ENCODE measurements around the gene STX2.
A peak's percentile ranks its signal among the peaks of the same experiment; 100 is the strongest.

The STX2 gene

GRCh38 chr12:130872179-130873096 is 33.4 kb upstream of the STX2 start:
- peak overlapping the region; percentile 66 for H3K4ac ChIP-seq (ENCODE audit: low read length)
- peak overlapping the region; percentile 99 for H2AK5ac ChIP-seq (ENCODE audit: low read depth, low read length)
- H3K14ac ChIP-seq (ENCODE audit: low read length), result peak overlapping the region; percentile 82
- peak overlapping the region; percentile 75 for H2AFZ ChIP-seq (ENCODE audit: low read length)
- H3K9me3 ChIP-seq (replicated peaks in 1 of 2; ENCODE audit: control insufficient read depth in 2 of 2, insufficient read depth in 1 of 2, low read depth in 1 of 2, low read length in 2 of 2), result no peaks in the 10 kb centered on the region
- H3K23ac ChIP-seq (ENCODE audit: low read depth, low read length, poor library complexity), result peak overlapping the region; percentile 98
- no peak overlapping the region for H4K8ac ChIP-seq (ENCODE audit: low read depth, low read length)
- no peak overlapping the region for H2BK12ac ChIP-seq (ENCODE audit: low read length)
- peaks cover 28 to 50% of the 10 kb centered on the region in 2 donors for H3K36me3 ChIP-seq (replicated peaks in 1 of 2; ENCODE audit: control insufficient read depth in 2 of 2, insufficient read depth in 2 of 2, low read length in 2 of 2)
- no peak overlapping the region for H3K27ac ChIP-seq (replicated peaks; ENCODE audit: low read length)
- H2BK5ac ChIP-seq (ENCODE audit: low read length), result peak overlapping the region; percentile 93
- peak overlapping the region; percentile 68 for H3K4me2 ChIP-seq (ENCODE audit: insufficient read depth, low read length, poor library complexity, severe bottlenecking)
- peak overlapping the region; percentile 98 for H3K18ac ChIP-seq (ENCODE audit: low read length)
- H4K91ac ChIP-seq (ENCODE audit: low read depth, low read length, poor library complexity), result no peak overlapping the region
- no peak overlapping the region for H2BK120ac ChIP-seq (ENCODE audit: low read depth, low read length)
- no CpG with 5 or more reads among the region's 79 CpGs for WGBS, 2 donors (ENCODE audit: extremely low coverage in 2 of 2, insufficient read length in 2 of 2, insufficient replicate concordance in 1 of 2)
- peaks cover 2% of the 10 kb centered on the region for H3K79me1 ChIP-seq (ENCODE audit: low read depth, low read length)
- H3K4me1 ChIP-seq (ENCODE audit: control insufficient read depth in 2 of 2, insufficient read depth in 1 of 2, low read depth in 1 of 2, low read length in 2 of 2), result peaks cover 1 to 14% of the 10 kb centered on the region in 2 donors
- no peak for DNase-seq (ENCODE audit: low spot score)
- no peak overlapping the region for H2BK15ac ChIP-seq (ENCODE audit: low read length)
- peak overlapping the region; percentile 89 for H3K9ac ChIP-seq (ENCODE audit: low read depth, low read length, poor library complexity)
- peak overlapping the region; percentile 70 to 99 for H3K4me3 ChIP-seq (ENCODE audit: low read length in 2 of 2)
- no peaks in the 10 kb centered on the region for H3K27me3 ChIP-seq (ENCODE audit: control insufficient read depth in 3 of 3, insufficient read depth in 3 of 3, low read depth in 1 of 3, low read length in 3 of 3)

DNA sequence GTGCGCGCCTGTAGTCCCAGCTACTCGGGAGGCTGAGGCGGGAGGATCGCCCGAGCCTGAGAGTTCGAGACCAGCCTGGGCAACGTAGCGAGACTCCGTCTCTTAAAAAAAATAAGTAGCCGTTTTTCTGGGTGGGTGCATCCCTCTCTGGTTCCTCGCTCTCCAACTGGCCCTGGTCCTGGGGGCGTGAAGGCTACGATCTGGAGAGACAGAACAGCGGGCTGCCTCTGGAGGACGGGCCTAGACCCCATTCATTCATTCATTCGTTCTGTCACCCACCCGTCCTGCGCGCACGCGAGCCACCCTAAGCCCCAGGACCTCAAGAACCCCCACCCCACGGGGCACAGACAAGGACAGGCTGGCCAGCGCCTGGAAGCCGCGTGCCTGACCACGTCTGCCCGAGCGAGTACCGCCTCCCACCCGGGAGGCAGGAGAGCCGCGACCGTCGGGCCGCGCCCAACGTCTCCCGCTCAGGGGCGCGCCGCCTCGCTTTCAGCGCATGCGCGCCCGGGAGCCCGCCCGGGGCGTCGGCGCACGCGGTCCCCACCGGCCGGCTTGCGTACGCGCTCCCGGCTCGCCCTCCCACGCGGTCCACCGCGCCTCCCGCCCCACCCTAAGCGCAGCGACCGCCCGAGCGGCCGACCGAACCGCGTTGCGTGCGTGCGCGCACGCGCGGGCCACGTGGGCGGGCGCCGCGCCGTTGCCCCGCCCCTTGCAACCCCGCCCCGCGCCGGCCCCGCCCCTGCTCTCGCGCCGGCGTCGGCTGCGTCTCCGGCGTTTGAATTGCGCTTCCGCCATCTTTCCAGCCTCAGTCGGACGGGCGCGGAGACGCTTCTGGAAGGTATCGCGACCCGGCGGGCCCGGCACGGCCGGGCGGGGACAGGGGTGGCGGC is 32.5 kb upstream of the STX2 start, which contains the start of gene RAN:
TSS of gene RAN (plus strand) at position 781 of the 893 bp plus-strand sequence. CDS start 528 bp downstream, outside the sequence.
- Histone ChIP-seq H3K9ac (ENCODE audit: low read depth, low read length, poor library complexity) (peak within 1 kb of the TSS; percentile 89), H3K4me3 (ENCODE audit: low read length in 2 of 2) (peak within 1 kb of the TSS; percentile 70 to 99), H3K4me1 (ENCODE audit: control insufficient read depth in 2 of 2, insufficient read depth in 1 of 2, low read depth in 1 of 2, low read length in 2 of 2) (peaks cover 1 to 14% of the 10 kb centered on the region in 2 donors), H3K23ac (ENCODE audit: low read depth, low read length, poor library complexity) (peak within 1 kb of the TSS; percentile 98), H3K18ac (ENCODE audit: low read length) (peak within 1 kb of the TSS; percentile 98), H3K4ac (ENCODE audit: low read length) (peak within 1 kb of the TSS; percentile 66), H2AK5ac (ENCODE audit: low read depth, low read length) (peak within 1 kb of the TSS; percentile 99), H3K4me2 (ENCODE audit: insufficient read depth, low read length, poor library complexity, severe bottlenecking) (peak within 1 kb of the TSS; percentile 83), H2AFZ (ENCODE audit: low read length) (peak within 1 kb of the TSS; percentile 99), H2BK15ac (ENCODE audit: low read length) (no peak within 1 kb of the TSS), H2BK12ac (ENCODE audit: low read length) (no peak within 1 kb of the TSS), H3K27ac (replicated peaks; ENCODE audit: low read length) (peak within 1 kb of the TSS; percentile 72), H3K27me3 (ENCODE audit: control insufficient read depth in 3 of 3, insufficient read depth in 3 of 3, low read depth in 1 of 3, low read length in 3 of 3) (no peaks in the 10 kb centered on the region), H3K36me3 (replicated peaks in 1 of 2; ENCODE audit: control insufficient read depth in 2 of 2, insufficient read depth in 2 of 2, low read length in 2 of 2) (peaks cover 24 to 41% of the 10 kb centered on the region in 2 donors), H3K14ac (ENCODE audit: low read length) (peak within 1 kb of the TSS; percentile 82), H2BK120ac (ENCODE audit: low read depth, low read length) (no peak within 1 kb of the TSS), H4K8ac (ENCODE audit: low read depth, low read length) (no peak within 1 kb of the TSS), H3K79me1 (ENCODE audit: low read depth, low read length) (peaks cover 2% of the 10 kb centered on the region), H3K9me3 (replicated peaks in 1 of 2; ENCODE audit: control insufficient read depth in 2 of 2, insufficient read depth in 1 of 2, low read depth in 1 of 2, low read length in 2 of 2) (no peaks in the 10 kb centered on the region), H2BK5ac (ENCODE audit: low read length) (peak within 1 kb of the TSS; percentile 93), H4K91ac (ENCODE audit: low read depth, low read length, poor library complexity) (peak within 1 kb of the TSS; percentile 99)
- no CpG with 5 or more reads among the region's 118 CpGs for WGBS, 2 donors (ENCODE audit: extremely low coverage in 2 of 2, insufficient read length in 2 of 2, insufficient replicate concordance in 1 of 2)
- peak; percentile 84 for DNase-seq (ENCODE audit: low spot score)

DNA sequence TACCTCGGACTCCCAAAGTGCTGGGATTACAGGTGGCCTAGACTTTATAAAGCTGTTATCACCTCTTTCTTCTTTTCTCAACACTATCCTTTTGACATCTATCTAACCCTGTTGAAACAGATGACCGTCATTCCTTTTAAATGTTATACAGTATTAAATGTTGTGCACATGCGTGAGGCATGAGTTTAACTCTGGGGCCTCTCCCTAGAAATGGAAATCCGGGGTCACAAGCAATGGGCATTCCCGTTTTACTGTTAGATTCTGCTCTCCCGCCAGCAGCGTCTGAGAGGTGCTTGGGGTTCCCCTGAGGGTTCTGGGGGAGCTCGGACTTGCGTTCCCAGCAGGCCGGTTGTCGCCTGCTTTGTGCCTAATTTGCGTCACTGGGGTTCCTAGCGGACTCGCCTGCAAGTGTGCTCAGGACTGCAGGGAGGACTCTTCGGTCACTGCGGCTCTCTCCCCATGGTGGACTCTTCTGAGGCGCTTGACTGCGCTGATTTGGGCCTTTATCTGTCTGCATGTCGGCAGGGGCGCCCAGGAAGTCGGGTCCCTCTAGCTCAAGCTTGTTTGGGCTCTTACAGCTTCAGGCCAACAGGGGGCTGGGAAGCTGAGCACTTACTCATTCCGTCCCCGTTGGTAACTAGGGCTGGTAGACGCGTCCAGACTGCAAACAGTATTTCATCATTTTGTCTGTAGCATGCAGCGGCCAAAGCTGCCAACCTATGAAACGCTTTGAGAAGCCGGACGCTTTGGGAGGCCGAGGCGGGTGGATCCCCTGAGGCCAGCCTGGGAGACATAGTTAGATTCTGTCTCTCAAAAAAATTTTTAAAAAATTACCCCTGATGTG is 31.6 kb upstream of the STX2 start:
- Histone ChIP-seq H2BK120ac (ENCODE audit: low read depth, low read length) (no peak overlapping the region), H3K18ac (ENCODE audit: low read length) (no peak overlapping the region), H2AFZ (ENCODE audit: low read length) (peak overlapping the region; percentile 99), H2BK5ac (ENCODE audit: low read length) (no peak overlapping the region), H3K23ac (ENCODE audit: low read depth, low read length, poor library complexity) (peak overlapping the region; percentile 98), H3K27me3 (ENCODE audit: control insufficient read depth in 3 of 3, insufficient read depth in 3 of 3, low read depth in 1 of 3, low read length in 3 of 3) (no peaks in the 10 kb centered on the region), H3K4me2 (ENCODE audit: insufficient read depth, low read length, poor library complexity, severe bottlenecking) (no peak overlapping the region), H3K9me3 (replicated peaks in 1 of 2; ENCODE audit: control insufficient read depth in 2 of 2, insufficient read depth in 1 of 2, low read depth in 1 of 2, low read length in 2 of 2) (no peaks in the 10 kb centered on the region), H3K79me1 (ENCODE audit: low read depth, low read length) (peaks cover 2% of the 10 kb centered on the region), H2BK15ac (ENCODE audit: low read length) (no peak overlapping the region), H3K9ac (ENCODE audit: low read depth, low read length, poor library complexity) (no peak overlapping the region), H2BK12ac (ENCODE audit: low read length) (no peak overlapping the region), H3K36me3 (replicated peaks in 1 of 2; ENCODE audit: control insufficient read depth in 2 of 2, insufficient read depth in 2 of 2, low read length in 2 of 2) (peaks cover 19 to 33% of the 10 kb centered on the region in 2 donors), H3K4me1 (ENCODE audit: control insufficient read depth in 2 of 2, insufficient read depth in 1 of 2, low read depth in 1 of 2, low read length in 2 of 2) (peaks cover 1 to 14% of the 10 kb centered on the region in 2 donors), H4K91ac (ENCODE audit: low read depth, low read length, poor library complexity) (no peak overlapping the region), H3K14ac (ENCODE audit: low read length) (no peak overlapping the region), H3K4me3 (ENCODE audit: low read length in 2 of 2) (no peak overlapping the region), H3K4ac (ENCODE audit: low read length) (no peak overlapping the region), H2AK5ac (ENCODE audit: low read depth, low read length) (no peak overlapping the region), H4K8ac (ENCODE audit: low read depth, low read length) (no peak overlapping the region), H3K27ac (replicated peaks; ENCODE audit: low read length) (no peak overlapping the region)
- peak; percentile 33 for DNase-seq (ENCODE audit: low spot score)
- WGBS, 2 donors (ENCODE audit: extremely low coverage in 2 of 2, insufficient read length in 2 of 2, insufficient replicate concordance in 1 of 2), result no CpG with 5 or more reads among the region's 31 CpGs
